ENCODE measurements around the gene MXD1. TPM values are rescaled to one million over a fixed set of nuclear protein-coding genes. Genes with fewer than 3 reads are reported as not detected.
"Not testable (repeated sequence)": the region's sequence is repeated elsewhere in the genome, so short reads cannot be mapped to it uniquely, and the experiment has no call there.

MXD1 gene
- total and polyA plus RNA-seq, 9 of the 15 experiments (the other 6 are each of a cell fraction or from before 2014, with no cell fraction given): 6.7 to 35.9 (median 11.0) TPM

GRCh38 chr2:69950241-69950640 is 35.3 kb downstream of the MXD1 start:
- BruUV-seq (replicated peaks): no TSS peak

GRCh38 chr2:69950671-69951070 is 35.8 kb downstream of the MXD1 start:
- H3K79me2 ChIP-seq (ENCODE audit: control insufficient read depth, insufficient read depth, low read length); in situ Hi-C loops (cut with MboI); H3K36me3 ChIP-seq (ENCODE audit: control insufficient read depth, insufficient read depth, low read length); H3K4me3 ChIP-seq; FAIRE-seq; H2AFZ ChIP-seq (ENCODE audit: low read depth, low read length); H3K9me1 ChIP-seq (ENCODE audit: control insufficient read depth, insufficient read depth, low read length); ATAC-seq; H3K27ac ChIP-seq (ENCODE audit: extremely low read depth, low read depth, low read length); BruUV-seq (replicated peaks); H4K20me1 ChIP-seq (replicated peaks; ENCODE audit: control insufficient read depth, insufficient read depth, low read length); CTCF ChIA-PET (ENCODE audit: low intra/inter-chr PET ratio); H3K9ac ChIP-seq (ENCODE audit: insufficient read depth in 1 of 2, low read depth in 2 of 2, low read length in 2 of 2); H3K9me3 ChIP-seq (replicated peaks; ENCODE audit: control insufficient read depth, insufficient read depth, low read depth, low read length); DNase-seq (ENCODE audit: extremely low read depth in 1 of 4, low spot score in 3 of 4); intact Hi-C loops (cut with micrococcal nuclease); H3K4me2 ChIP-seq (ENCODE audit: insufficient read depth, low read length); H3K27me3 ChIP-seq (ENCODE audit: control insufficient read depth in 2 of 2, insufficient read depth in 2 of 2, low read length in 2 of 2): not testable (repeated sequence)
- H3K4me1 ChIP-seq (replicated peaks in 1 of 2; ENCODE audit: control insufficient read depth in 2 of 2, insufficient read depth in 2 of 2, low read length in 2 of 2): peaks cover 23 to 34% of the 10 kb centered on the region in 2 experiments
- WGBS (ENCODE audit: insufficient coverage, low coverage, missing lambda C conversion rate): 80% methylated on average over 3 of the region's 3 CpGs
- POLR2A ChIA-PET: interaction anchor here (1.3 kb wide), 1 partner anchor 19 kb away, joined by 3 read pairs; no protein-coding TSS in a partner anchor

More at GRCh38 chr2:69950241-69950640, 35.3 kb downstream of the MXD1 start:
- Histone ChIP-seq H3K9ac (ENCODE audit: insufficient read depth in 1 of 2, low read depth in 2 of 2, low read length in 2 of 2) (no peak overlapping the region), H3K9me3 (replicated peaks; ENCODE audit: control insufficient read depth, insufficient read depth, low read depth, low read length) (no peaks in the 10 kb centered on the region), H3K4me2 (ENCODE audit: insufficient read depth, low read length) (no peak overlapping the region), H3K27me3 (ENCODE audit: control insufficient read depth in 2 of 2, insufficient read depth in 2 of 2, low read length in 2 of 2) (no peaks in the 10 kb centered on the region), H3K79me2 (ENCODE audit: control insufficient read depth, insufficient read depth, low read length) (no peaks in the 10 kb centered on the region), H3K36me3 (ENCODE audit: control insufficient read depth, insufficient read depth, low read length) (no peaks in the 10 kb centered on the region), H3K4me1 (replicated peaks in 1 of 2; ENCODE audit: control insufficient read depth in 2 of 2, insufficient read depth in 2 of 2, low read length in 2 of 2) (peaks cover 24 to 34% of the 10 kb centered on the region in 2 experiments), H3K4me3 (no peak overlapping the region), H2AFZ (ENCODE audit: low read depth, low read length) (no peak overlapping the region), H4K20me1 (replicated peaks; ENCODE audit: control insufficient read depth, insufficient read depth, low read length) (no peaks in the 10 kb centered on the region), H3K9me1 (ENCODE audit: control insufficient read depth, insufficient read depth, low read length) (no peaks in the 10 kb centered on the region), H3K27ac (ENCODE audit: extremely low read depth, low read depth, low read length) (no peak overlapping the region)
- no peak for TF ChIP-seq SRSF1 (IDR thresholded peaks at IDR 0.05; ENCODE audit: low read depth, low read length)
- TF ChIP-seq ATF2 (CRISPR knock-in tag; IDR thresholded peaks at IDR 0.05): no peak
- TF ChIP-seq CAMTA2 (CRISPR knock-in tag; conservative IDR thresholded peaks at IDR 0.05): no peak
- TF ChIP-seq RBM14 (IDR thresholded peaks at IDR 0.05; ENCODE audit: borderline replicate concordance, insufficient read depth, low read depth, low read length): no peak
- no peak for TF ChIP-seq POLR2AphosphoS5 (IDR thresholded peaks at IDR 0.05; ENCODE audit: control insufficient read depth, insufficient read depth, low read depth, low read length)
- no peak for TF ChIP-seq FOSL1 (tag; conservative IDR thresholded peaks at IDR 0.05)
- TF ChIP-seq E4F1 (CRISPR knock-in tag; IDR thresholded peaks at IDR 0.05; ENCODE audit: borderline replicate concordance): no peak
- no peak for TF ChIP-seq ZNF695 (CRISPR knock-in tag; IDR thresholded peaks at IDR 0.05)
- no peak for TF ChIP-seq TAL1 (IDR thresholded peaks at IDR 0.05)
- no peak for TF ChIP-seq ZNF12 (CRISPR knock-in tag; IDR thresholded peaks at IDR 0.05)
- no peak for TF ChIP-seq ZNF24 (IDR thresholded peaks at IDR 0.05)
- TF ChIP-seq TCF15 (CRISPR knock-in tag; IDR thresholded peaks at IDR 0.05): no peak
- DNase-seq (ENCODE audit: extremely low read depth in 1 of 4, low spot score in 3 of 4): no peak
- ChIA-PET POLR2A (interaction anchor here (1.3 kb wide), 1 partner anchor 18 kb away, joined by 3 read pairs; no protein-coding TSS in a partner anchor), CTCF (ENCODE audit: low intra/inter-chr PET ratio) (no interaction called here)
- no peak for FAIRE-seq
- intact Hi-C loops (cut with micrococcal nuclease): no loop called here
- 47% methylated on average over 5 of the region's 5 CpGs for WGBS (ENCODE audit: insufficient coverage, low coverage, missing lambda C conversion rate)
- ATAC-seq: no peak
- in situ Hi-C loops (cut with MboI): no loop called here

Data from K562 (cell line).